Muscle layer of colon (tissue), 2 donors: ENCODE measurements around the gene GLS.

Experiments used
- H3K27ac ChIP-seq: one replicate; pipeline ENCODE4 v1.7.0; 2013; ENCODE audit warnings: low read depth, mild to moderate bottlenecking, low read length, moderate library complexity
- H3K27me3 ChIP-seq, 2 donors: one replicate each; pipeline ENCODE4 v1.7.0; 2013; ENCODE audit warnings: low read length in 2 of 2, mild to moderate bottlenecking in 2 of 2; ENCODE audit not compliant: insufficient read depth in 2 of 2, control insufficient read depth in 1 of 2
- H3K36me3 ChIP-seq: one replicate; pipeline ENCODE4 v1.7.0; 2013; ENCODE audit warnings: mild to moderate bottlenecking, low read length; ENCODE audit not compliant: insufficient read depth
- H3K4me1 ChIP-seq: one replicate; pipeline ENCODE4 v1.7.0; 2013; ENCODE audit warnings: mild to moderate bottlenecking, low read length; ENCODE audit not compliant: insufficient read depth
- H3K4me3 ChIP-seq, 2 donors: one replicate each; pipeline ENCODE4 v1.7.0; 2013; ENCODE audit warnings: low read length in 2 of 2, low read depth in 1 of 2, mild to moderate bottlenecking in 1 of 2, moderate library complexity in 1 of 2
- H3K9ac ChIP-seq: one replicate; pipeline ENCODE4 v1.7.0; 2013; ENCODE audit warnings: low read length
- H3K9me3 ChIP-seq: one replicate; pipeline ENCODE4 v1.7.0; 2013; ENCODE audit warnings: mild to moderate bottlenecking, low read length
- donor health status: abdominal sarcoma.
- donor health status: Adenocarcinoma of cecum.

Gene GLS

GRCh38 chr2:190912726-190913125 lies 32.1 kb downstream of the GLS start:
- Histone ChIP-seq H3K4me3 (no peak overlapping the region), H3K4me1 (no peaks in the 10 kb centered on the region), H3K36me3 (peaks cover 11% of the 10 kb centered on the region), H3K9me3 (no peaks in the 10 kb centered on the region), H3K27me3 (no peaks in the 10 kb centered on the region), H3K9ac (no peak overlapping the region), H3K27ac (no peak overlapping the region)

- Histone ChIP-seq H3K36me3 (peaks cover 11% of the 10 kb centered on the region), H3K27me3 (no peaks in the 10 kb centered on the region), H3K9ac (no peak overlapping the region), H3K4me1 (no peaks in the 10 kb centered on the region), H3K27ac (no peak overlapping the region), H3K4me3 (no peak overlapping the region), H3K9me3 (no peaks in the 10 kb centered on the region)
Observed at GRCh38 chr2:190913725-190914124, 33.1 kb downstream of the GLS start.

GRCh38 chr2:190916829-190917228 lies 36.2 kb downstream of the GLS start:
- Histone ChIP-seq H3K9ac (no peak overlapping the region), H3K4me1 (no peaks in the 10 kb centered on the region), H3K27me3 (no peaks in the 10 kb centered on the region), H3K4me3 (no peak overlapping the region), H3K36me3 (peaks cover 16% of the 10 kb centered on the region), H3K27ac (no peak overlapping the region), H3K9me3 (no peaks in the 10 kb centered on the region)

- Histone ChIP-seq H3K9me3 (no peaks in the 10 kb centered on the region), H3K27ac (no peak overlapping the region), H3K4me3 (no peak overlapping the region), H3K36me3 (peaks cover 38% of the 10 kb centered on the region), H3K4me1 (no peaks in the 10 kb centered on the region), H3K9ac (no peak overlapping the region), H3K27me3 (no peaks in the 10 kb centered on the region)
Observed at GRCh38 chr2:190920085-190920484, 39.5 kb downstream of the GLS start.

GRCh38 chr2:190922376-190922775 lies 41.8 kb downstream of the GLS start:
- Histone ChIP-seq H3K27ac (no peak overlapping the region), H3K27me3 (no peaks in the 10 kb centered on the region), H3K9me3 (no peaks in the 10 kb centered on the region), H3K9ac (no peak overlapping the region), H3K36me3 (peaks cover 36% of the 10 kb centered on the region), H3K4me1 (no peaks in the 10 kb centered on the region), H3K4me3 (no peak overlapping the region)

DNA sequence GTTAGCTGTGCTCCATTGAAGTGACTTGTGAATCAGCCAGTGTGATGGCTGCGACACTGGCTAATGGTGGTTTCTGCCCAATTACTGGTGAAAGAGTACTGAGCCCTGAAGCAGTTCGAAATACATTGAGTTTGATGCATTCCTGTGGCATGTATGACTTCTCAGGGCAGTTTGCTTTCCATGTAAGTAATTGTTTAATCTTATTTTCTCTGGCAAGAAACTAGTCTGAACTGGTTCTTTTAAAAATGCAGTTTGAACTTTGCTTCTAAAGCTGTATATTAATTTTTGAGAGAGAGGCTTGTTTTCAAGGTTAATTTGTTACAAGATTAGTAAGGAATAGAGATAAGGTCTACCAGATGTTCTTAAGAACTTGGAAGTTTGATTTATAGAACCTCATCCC lies 46.7 kb downstream of the GLS start:
- Histone ChIP-seq H3K27me3 (no peaks in the 10 kb centered on the region), H3K27ac (no peak overlapping the region), H3K36me3 (peaks cover 34% of the 10 kb centered on the region), H3K9me3 (no peaks in the 10 kb centered on the region), H3K9ac (no peak overlapping the region), H3K4me3 (no peak overlapping the region), H3K4me1 (no peaks in the 10 kb centered on the region)

- peaks cover 15% of the 10 kb centered on the region for H3K36me3 ChIP-seq
- H3K9me3 ChIP-seq, result no peaks in the 10 kb centered on the region
- H3K4me3 ChIP-seq, result no peak overlapping the region
- H3K4me1 ChIP-seq, result no peaks in the 10 kb centered on the region
- H3K27ac ChIP-seq, result no peak overlapping the region
- no peak overlapping the region for H3K9ac ChIP-seq
- no peaks in the 10 kb centered on the region for H3K27me3 ChIP-seq
Observed at GRCh38 chr2:190929919-190930318, 49.3 kb downstream of the GLS start.

DNA sequence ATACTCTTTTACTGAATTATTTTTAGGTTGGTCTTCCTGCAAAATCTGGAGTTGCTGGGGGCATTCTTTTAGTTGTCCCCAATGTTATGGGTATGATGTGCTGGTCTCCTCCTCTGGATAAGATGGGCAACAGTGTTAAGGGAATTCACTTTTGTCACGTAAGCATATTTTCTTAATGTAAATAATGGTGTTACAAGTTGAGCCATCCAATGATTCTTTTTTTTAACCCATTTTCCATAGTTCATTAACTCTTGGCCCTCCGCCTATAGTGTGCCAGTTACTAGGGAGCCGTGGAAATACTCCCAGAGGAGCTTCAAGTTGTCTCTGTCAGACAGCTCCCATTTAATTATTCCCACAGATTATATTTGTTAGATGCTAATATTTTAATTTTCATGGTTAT lies 49.8 kb downstream of the GLS start:
- Histone ChIP-seq H3K9ac (no peak overlapping the region), H3K27me3 (no peaks in the 10 kb centered on the region), H3K4me3 (no peak overlapping the region), H3K9me3 (no peaks in the 10 kb centered on the region), H3K36me3 (peaks cover 11% of the 10 kb centered on the region), H3K4me1 (no peaks in the 10 kb centered on the region), H3K27ac (no peak overlapping the region)

- Histone ChIP-seq H3K4me3 (no peak overlapping the region), H3K9me3 (no peaks in the 10 kb centered on the region), H3K4me1 (no peaks in the 10 kb centered on the region), H3K9ac (no peak overlapping the region), H3K27ac (no peak overlapping the region), H3K27me3 (no peaks in the 10 kb centered on the region), H3K36me3 (peaks cover 8% of the 10 kb centered on the region)
Observed at GRCh38 chr2:190932514-190932913, 51.9 kb downstream of the GLS start.

DNA sequence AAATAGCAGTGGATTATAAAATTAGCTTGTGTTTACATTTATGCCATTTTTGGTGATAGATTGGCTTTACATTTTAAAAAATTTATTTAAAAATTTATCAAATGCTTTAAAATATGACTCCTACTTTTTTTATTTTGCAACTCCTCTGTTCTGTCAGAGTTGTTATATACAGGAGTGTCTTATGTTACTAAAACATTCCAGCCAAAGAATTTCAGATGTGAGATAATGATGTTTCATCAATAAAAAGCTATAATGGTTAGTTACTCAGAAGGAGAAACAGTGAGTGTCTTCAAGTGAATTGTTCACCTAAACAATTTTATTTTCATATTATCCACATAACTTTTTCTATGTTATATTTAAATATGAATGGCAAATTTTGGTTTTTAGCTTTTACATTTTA lies 52.7 kb downstream of the GLS start:
- Histone ChIP-seq H3K36me3 (peaks cover 8% of the 10 kb centered on the region), H3K4me1 (peaks cover under 1% of the 10 kb centered on the region), H3K27me3 (no peaks in the 10 kb centered on the region), H3K9me3 (no peaks in the 10 kb centered on the region), H3K4me3 (no peak overlapping the region), H3K9ac (no peak overlapping the region), H3K27ac (no peak overlapping the region)

GRCh38 chr2:190935054-190935453 lies 54.4 kb downstream of the GLS start:
- Histone ChIP-seq H3K9ac (no peak overlapping the region), H3K27ac (no peak overlapping the region), H3K36me3 (peaks cover 6% of the 10 kb centered on the region), H3K9me3 (no peaks in the 10 kb centered on the region), H3K27me3 (no peaks in the 10 kb centered on the region), H3K4me1 (peaks cover 5% of the 10 kb centered on the region), H3K4me3 (no peak overlapping the region)

GRCh38 chr2:190938771-190939335 lies 58.2 kb downstream of the GLS start:
- H3K27me3 ChIP-seq, result no peaks in the 10 kb centered on the region
- H3K27ac ChIP-seq, result no peak overlapping the region

More at GRCh38 chr2:190938771-190939335, 58.2 kb downstream of the GLS start:
- H3K4me3 ChIP-seq, result no peak overlapping the region
- H3K9me3 ChIP-seq, result no peaks in the 10 kb centered on the region
- H3K9ac ChIP-seq, result no peak overlapping the region
- no peaks in the 10 kb centered on the region for H3K36me3 ChIP-seq
- peaks cover 16% of the 10 kb centered on the region for H3K4me1 ChIP-seq
